PFSK-1 (cell line): ENCODE measurements around the gene TRNP1. TPM values are rescaled to one million over a fixed set of nuclear protein-coding genes. Genes with fewer than 3 reads are reported as not detected.

Experiments
- FOXP2 ChIP-seq: optimal IDR thresholded peaks from 2 replicates; pipeline ENCODE3; 2011; ENCODE audit warnings: borderline replicate concordance, control low read depth, inconsistent platforms; ENCODE audit not compliant: insufficient read depth; ENCODE audit errors: extremely low read length, extremely low read depth
- POLR2AphosphoS5 ChIP-seq: IDR thresholded peaks from 2 replicates; pipeline ENCODE4 v1.6.1; 2012; ENCODE audit warnings: low read depth, mild to moderate bottlenecking, control low read depth, low read length, moderate library complexity
- REST ChIP-seq, 2 experiments: IDR thresholded peaks; 2 replicates each; pipeline versions ENCODE4 v1.6.1 to v1.8.0; 2011 to 2012; ENCODE audit warnings: low read depth in 2 of 2, low read length in 2 of 2, control low read depth in 1 of 2, inconsistent platforms in 1 of 2, mild to moderate bottlenecking in 1 of 2, moderate library complexity in 1 of 2; ENCODE audit not compliant: insufficient read depth in 1 of 2
- SIN3A ChIP-seq: IDR thresholded peaks from 2 replicates; pipeline ENCODE4 v1.6.1; 2012; ENCODE audit warnings: mild to moderate bottlenecking, low read length, moderate library complexity, borderline replicate concordance; ENCODE audit not compliant: insufficient read depth
- TAF1 ChIP-seq: IDR thresholded peaks from 2 replicates; pipeline ENCODE4 v1.6.1; 2012; ENCODE audit warnings: low read length, control low read depth, borderline replicate concordance; ENCODE audit not compliant: insufficient read depth
- polyA plus RNA-seq: library from polyadenylated mRNA; unstranded; fragments of >200 nt; gene quantifications from one replicate; pipeline ENCODE4 v1.2.1, GENCODE V29; 2012; ENCODE audit warnings: low read depth, missing spikeins; ENCODE audit not compliant: insufficient read length

Gene TRNP1
- 3.4 TPM for polyA plus RNA-seq

- no peak for TF ChIP-seq TAF1
- no peak for TF ChIP-seq REST (IDR thresholded peaks at IDR 0.05; ENCODE audit: insufficient read depth in 1 of 2, low read depth in 2 of 2, low read length in 2 of 2)
- no peak for TF ChIP-seq SIN3A
- TF ChIP-seq POLR2AphosphoS5, result peak; percentile 69; the same call in 1 of the 2 replicates
- TF ChIP-seq FOXP2, result peak; percentile 43
These were observed at the start of gene TRNP1 for GRCh38 chr1:26993237-26994019. Gene TRNP1 (plus strand): TSS chr1:26993692. CDS start chr1:26993787, 95 bp downstream.

DNA sequence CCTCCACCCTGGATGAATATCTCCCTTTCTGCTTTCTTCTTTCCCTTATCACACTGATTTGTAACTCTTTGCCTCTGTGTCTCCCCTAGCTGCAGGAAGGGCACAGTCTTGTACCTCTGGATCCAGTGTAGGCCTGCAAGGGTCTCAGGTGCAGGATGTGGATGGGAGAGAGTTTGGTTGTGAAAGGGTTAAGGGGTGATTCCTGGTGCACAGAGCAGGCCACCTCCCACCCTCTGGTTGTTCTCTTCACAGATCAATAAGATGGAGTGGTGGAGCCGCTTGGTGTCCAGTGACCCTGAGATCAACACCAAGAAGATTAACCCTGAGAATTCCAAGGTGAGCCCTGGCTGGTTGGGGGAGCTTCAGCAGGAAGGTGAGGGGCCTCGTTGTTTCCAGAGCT is 48.4 kb upstream of the TRNP1 start:
- TF ChIP-seq POLR2AphosphoS5 (no peak), FOXP2 (no peak), TAF1 (no peak), REST (IDR thresholded peaks at IDR 0.05; ENCODE audit: insufficient read depth in 1 of 2, low read depth in 2 of 2, low read length in 2 of 2) (no peak), SIN3A (no peak)

DNA sequence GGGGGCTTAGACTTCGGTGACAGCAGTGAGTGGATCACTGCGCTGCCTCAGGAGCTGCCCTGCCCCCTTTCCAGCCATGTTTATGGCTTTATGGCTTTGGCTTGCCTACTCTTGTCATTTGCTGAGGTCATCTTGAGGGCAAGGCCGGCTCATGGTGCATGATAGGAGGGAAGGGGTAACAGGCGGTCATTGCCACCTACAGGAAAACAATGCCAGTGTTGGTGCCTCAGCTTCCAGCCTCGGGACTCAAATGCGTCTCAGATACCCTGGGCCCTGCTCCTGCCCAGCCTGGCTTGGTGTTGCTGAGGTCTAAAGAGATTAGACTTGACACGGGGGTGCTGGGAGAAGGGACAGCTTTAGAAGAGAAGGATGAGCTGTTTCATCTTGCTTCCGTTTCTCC is 47.8 kb upstream of the TRNP1 start:
- TF ChIP-seq TAF1, result no peak
- no peak for TF ChIP-seq REST (IDR thresholded peaks at IDR 0.05; ENCODE audit: insufficient read depth in 1 of 2, low read depth in 2 of 2, low read length in 2 of 2)
- no peak for TF ChIP-seq SIN3A
- TF ChIP-seq FOXP2, result no peak
- no peak for TF ChIP-seq POLR2AphosphoS5

DNA sequence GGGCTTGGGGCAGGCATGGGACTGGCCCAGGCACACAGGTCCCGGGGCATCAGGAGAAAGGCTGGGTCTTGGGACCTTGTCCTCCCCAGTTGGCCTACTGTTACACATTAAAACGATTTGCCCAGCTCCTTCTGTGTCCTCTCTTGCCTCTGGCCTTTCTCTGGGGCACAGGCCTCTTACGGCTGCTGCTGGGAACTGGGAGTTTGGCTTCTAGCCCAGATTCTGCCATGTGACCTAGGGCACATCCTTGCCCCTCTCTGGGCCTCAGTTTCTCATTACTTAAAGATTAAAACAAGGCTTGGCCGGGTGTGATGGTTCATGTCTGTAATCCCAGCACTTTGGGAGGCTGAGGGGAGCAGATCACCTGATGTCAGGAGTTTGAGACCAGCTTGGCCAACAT is 47.2 kb upstream of the TRNP1 start:
- TF ChIP-seq FOXP2 (no peak), TAF1 (no peak), POLR2AphosphoS5 (no peak)

- TF ChIP-seq FOXP2 (no peak), REST (IDR thresholded peaks at IDR 0.05; ENCODE audit: insufficient read depth in 1 of 2, low read depth in 2 of 2, low read length in 2 of 2) (no peak), SIN3A (no peak), TAF1 (no peak), POLR2AphosphoS5 (no peak)
These were observed 44.1 kb upstream of the TRNP1 start for GRCh38 chr1:26949266-26949925.
